Upper lobe of left lung (tissue), 4 donors: ENCODE measurements around the gene DCST2.

Source experiments
- CTCF ChIP-seq, 6 experiments: fragments of 450-650 bp in 4 of 6; fragments of 200-600 bp in 2 of 6; sonication (generic) in 2 of 6; IDR thresholded peaks; one replicate each; pipeline ENCODE4 v1.5.1; 2016 to 2019; ENCODE audit warnings: antibody characterized with exemption in 6 of 6
- POLR2A ChIP-seq, 4 donors: fragments of 450-650 bp; IDR thresholded peaks; one replicate each; pipeline ENCODE4 v1.5.1; 2016 to 2017; ENCODE audit warnings: antibody characterized with exemption in 4 of 4, mild to moderate bottlenecking in 2 of 4
- POLR2AphosphoS5 ChIP-seq, 2 donors: sonication (generic); formaldehyde crosslinking; IDR thresholded peaks; one replicate each; pipeline ENCODE4 v1.5.1; 2017; ENCODE audit warnings: antibody characterized with exemption in 2 of 2

GRCh38 chr1:155040358-155041093, 6.9 kb upstream of the DCST2 start:
- TF ChIP-seq POLR2AphosphoS5 (IDR thresholded peaks at IDR 0.05), result no peak
- TF ChIP-seq CTCF (IDR thresholded peaks at IDR 0.05), result no peak
- TF ChIP-seq POLR2A (IDR thresholded peaks at IDR 0.05), result no peak
